ENCODE measurements around the gene CCDC91. TPM values are rescaled to one million over a fixed set of nuclear protein-coding genes. Genes with fewer than 3 reads are reported as not detected.

Gene CCDC91
- total RNA-seq, 1 donor from 2014 or later, result 12.3 TPM

DNA sequence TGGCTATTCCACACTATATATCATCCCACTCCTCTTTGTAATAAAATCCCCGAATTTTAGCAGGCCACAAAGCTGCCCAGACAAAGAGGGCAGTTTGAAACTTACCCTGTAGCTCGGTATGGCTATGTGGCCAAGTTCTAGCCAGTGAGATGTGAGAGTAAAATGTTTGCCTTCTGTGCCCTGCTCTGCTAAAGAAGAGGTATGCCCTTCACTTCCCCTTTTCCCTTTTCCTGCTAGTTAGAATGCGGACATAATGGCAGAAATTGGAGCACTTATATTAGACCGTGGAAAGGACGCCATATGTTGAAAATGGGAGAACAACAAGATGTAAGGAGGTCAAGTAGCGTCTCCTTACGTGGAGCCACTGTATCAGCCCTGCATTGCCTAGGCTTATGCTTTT, 11.5 kb upstream of the CCDC91 start:
- TF ChIP-seq, protein P1, sequence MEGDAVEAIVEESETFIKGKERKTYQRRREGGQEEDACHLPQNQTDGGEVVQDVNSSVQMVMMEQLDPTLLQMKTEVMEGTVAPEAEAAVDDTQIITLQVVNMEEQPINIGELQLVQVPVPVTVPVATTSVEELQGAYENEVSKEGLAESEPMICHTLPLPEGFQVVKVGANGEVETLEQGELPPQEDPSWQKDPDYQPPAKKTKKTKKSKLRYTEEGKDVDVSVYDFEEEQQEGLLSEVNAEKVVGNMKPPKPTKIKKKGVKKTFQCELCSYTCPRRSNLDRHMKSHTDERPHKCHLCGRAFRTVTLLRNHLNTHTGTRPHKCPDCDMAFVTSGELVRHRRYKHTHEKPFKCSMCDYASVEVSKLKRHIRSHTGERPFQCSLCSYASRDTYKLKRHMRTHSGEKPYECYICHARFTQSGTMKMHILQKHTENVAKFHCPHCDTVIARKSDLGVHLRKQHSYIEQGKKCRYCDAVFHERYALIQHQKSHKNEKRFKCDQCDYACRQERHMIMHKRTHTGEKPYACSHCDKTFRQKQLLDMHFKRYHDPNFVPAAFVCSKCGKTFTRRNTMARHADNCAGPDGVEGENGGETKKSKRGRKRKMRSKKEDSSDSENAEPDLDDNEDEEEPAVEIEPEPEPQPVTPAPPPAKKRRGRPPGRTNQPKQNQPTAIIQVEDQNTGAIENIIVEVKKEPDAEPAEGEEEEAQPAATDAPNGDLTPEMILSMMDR (IDR thresholded peaks at IDR 0.05; ENCODE audit: unreplicated experiment), result no peak
- peaks cover 1% of the 10 kb centered on the region for H3K27me3 Mint-ChIP-seq (ENCODE audit: unreplicated experiment)
- H3K4me3 Mint-ChIP-seq (ENCODE audit: unreplicated experiment), result no peak overlapping the region
- H3K36me3 Mint-ChIP-seq (ENCODE audit: low read depth, unreplicated experiment), result no peaks in the 10 kb centered on the region
- no peak for DNase-seq (ENCODE audit: low spot score)
- no peak overlapping the region for H3K27ac Mint-ChIP-seq (ENCODE audit: unreplicated experiment)
- peaks cover 17% of the 10 kb centered on the region for H3K4me1 Mint-ChIP-seq (ENCODE audit: unreplicated experiment)
- no peaks in the 10 kb centered on the region for H3K9me3 Mint-ChIP-seq (ENCODE audit: unreplicated experiment)

DNA sequence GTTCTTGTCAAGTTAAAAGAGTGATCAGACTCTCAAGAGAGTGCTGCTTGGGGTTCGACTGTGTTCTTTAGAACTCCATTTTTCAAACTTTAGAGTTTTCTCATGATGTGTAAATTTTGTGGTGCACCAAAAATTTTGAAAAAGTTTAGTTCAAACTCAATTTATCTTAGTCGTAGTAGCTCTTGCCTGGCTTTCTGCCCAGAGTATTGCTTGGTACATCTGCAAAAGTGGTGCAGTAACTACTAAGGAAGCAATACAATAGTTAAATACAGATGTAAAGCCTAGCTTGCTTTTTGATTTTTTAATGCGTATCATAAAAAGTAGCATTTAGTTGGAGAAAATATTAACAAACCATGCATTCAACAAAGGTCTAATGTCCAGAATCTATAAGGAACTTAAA, 9.5 kb upstream of the CCDC91 start:
- no peak overlapping the region for H3K27ac Mint-ChIP-seq (ENCODE audit: unreplicated experiment)
- no peaks in the 10 kb centered on the region for H3K36me3 Mint-ChIP-seq (ENCODE audit: low read depth, unreplicated experiment)
- no peak for DNase-seq (ENCODE audit: low spot score)
- peaks cover 15% of the 10 kb centered on the region for H3K4me1 Mint-ChIP-seq (ENCODE audit: unreplicated experiment)
- peaks cover under 1% of the 10 kb centered on the region for H3K27me3 Mint-ChIP-seq (ENCODE audit: unreplicated experiment)
- H3K4me3 Mint-ChIP-seq (ENCODE audit: unreplicated experiment), result no peak overlapping the region
- TF ChIP-seq, protein P1 (IDR thresholded peaks at IDR 0.05; ENCODE audit: unreplicated experiment), result no peak
- H3K9me3 Mint-ChIP-seq (ENCODE audit: unreplicated experiment), result no peaks in the 10 kb centered on the region

DNA sequence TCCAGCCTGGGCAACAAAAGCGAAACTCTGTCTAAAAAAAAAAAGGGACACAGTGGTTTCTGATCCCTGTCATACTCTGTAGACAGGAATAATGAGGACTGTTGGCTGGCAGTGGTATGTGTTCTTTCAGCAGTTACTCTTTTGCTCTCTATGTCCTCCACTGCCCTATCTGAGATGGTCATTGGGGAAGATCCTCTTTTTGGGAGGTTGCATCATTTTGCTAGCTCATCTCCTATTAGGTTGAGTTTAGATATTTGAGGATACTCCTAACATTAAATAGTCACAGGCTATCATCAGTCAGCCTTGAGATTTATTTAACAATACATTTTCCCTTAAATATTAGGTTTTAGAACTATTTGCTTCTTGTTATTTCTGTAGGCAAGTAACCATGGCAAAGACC, 5.9 kb upstream of the CCDC91 start:
- Mint-ChIP-seq H3K27ac (ENCODE audit: unreplicated experiment) (no peak overlapping the region), H3K9me3 (ENCODE audit: unreplicated experiment) (no peaks in the 10 kb centered on the region), H3K27me3 (ENCODE audit: unreplicated experiment) (no peaks in the 10 kb centered on the region), H3K4me3 (ENCODE audit: unreplicated experiment) (no peak overlapping the region), H3K36me3 (ENCODE audit: low read depth, unreplicated experiment) (no peaks in the 10 kb centered on the region), H3K4me1 (ENCODE audit: unreplicated experiment) (no peaks in the 10 kb centered on the region)
- no peak for DNase-seq (ENCODE audit: low spot score)
- TF ChIP-seq, protein P1 (IDR thresholded peaks at IDR 0.05; ENCODE audit: unreplicated experiment), result no peak

DNA sequence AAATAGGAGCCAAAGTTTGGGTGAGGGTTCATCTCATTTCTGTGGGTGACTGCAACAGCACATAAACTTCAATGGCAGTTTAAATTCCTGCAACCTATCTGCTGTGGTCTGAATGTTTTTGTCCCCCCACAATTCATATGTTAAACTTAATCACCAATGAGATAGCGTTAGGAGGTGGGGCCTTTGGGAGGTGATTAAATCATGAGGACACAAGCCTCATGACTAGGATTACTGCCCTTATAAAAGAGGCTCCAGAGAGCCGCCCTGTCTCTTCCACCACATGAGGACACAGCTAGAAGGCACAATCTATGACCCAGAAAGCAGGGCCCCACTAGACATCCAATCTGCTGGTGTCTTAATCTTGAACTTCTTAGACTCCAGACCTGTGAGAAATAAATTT, 3.8 kb upstream of the CCDC91 start:
- H3K9me3 Mint-ChIP-seq (ENCODE audit: unreplicated experiment), result no peaks in the 10 kb centered on the region
- peaks cover 10% of the 10 kb centered on the region for H3K4me1 Mint-ChIP-seq (ENCODE audit: unreplicated experiment)
- peaks cover 5% of the 10 kb centered on the region for H3K27me3 Mint-ChIP-seq (ENCODE audit: unreplicated experiment)
- no peak overlapping the region for H3K27ac Mint-ChIP-seq (ENCODE audit: unreplicated experiment)
- DNase-seq (ENCODE audit: low spot score), result no peak
- H3K36me3 Mint-ChIP-seq (ENCODE audit: low read depth, unreplicated experiment), result peaks cover 6% of the 10 kb centered on the region
- no peak overlapping the region for H3K4me3 Mint-ChIP-seq (ENCODE audit: unreplicated experiment)
- TF ChIP-seq, protein P1 (IDR thresholded peaks at IDR 0.05; ENCODE audit: unreplicated experiment), result no peak

DNA sequence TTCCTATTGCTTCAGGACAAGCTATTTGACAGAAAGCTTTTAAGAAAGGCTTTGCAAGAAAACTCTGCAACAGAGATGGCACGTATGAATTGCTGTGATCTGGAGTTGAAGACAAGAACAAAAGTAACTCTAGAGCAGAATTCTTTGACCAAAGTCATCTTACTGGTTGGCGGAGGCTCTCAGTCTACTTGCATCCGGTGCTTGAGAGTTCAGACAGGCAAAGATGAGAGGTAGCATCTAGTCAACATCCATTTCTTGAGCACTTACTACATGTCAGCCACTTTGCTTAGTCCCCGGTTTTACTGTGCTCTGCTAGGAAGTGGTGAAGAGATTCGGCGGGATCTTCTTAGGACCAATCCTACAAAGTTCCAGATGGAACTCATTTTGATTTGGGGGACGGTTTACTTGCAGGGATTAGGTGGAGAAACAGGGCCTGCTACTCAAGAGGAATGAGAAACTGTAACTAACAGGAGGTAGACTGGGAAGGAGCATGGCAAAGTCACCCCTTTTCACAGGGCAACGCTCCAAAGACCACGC, 404 bp upstream of the CCDC91 start:
- DNase-seq (ENCODE audit: low spot score), result no peak
- Mint-ChIP-seq H3K27me3 (ENCODE audit: unreplicated experiment) (peaks cover 5% of the 10 kb centered on the region), H3K4me1 (ENCODE audit: unreplicated experiment) (peaks cover 13% of the 10 kb centered on the region), H3K36me3 (ENCODE audit: low read depth, unreplicated experiment) (peaks cover 6% of the 10 kb centered on the region), H3K4me3 (ENCODE audit: unreplicated experiment) (peak overlapping the region; percentile 92), H3K27ac (ENCODE audit: unreplicated experiment) (peak overlapping the region; percentile 76), H3K9me3 (ENCODE audit: unreplicated experiment) (no peaks in the 10 kb centered on the region)
- TF ChIP-seq, protein P1 (IDR thresholded peaks at IDR 0.05; ENCODE audit: unreplicated experiment), result no peak

Measured in endothelial cell (in vitro differentiated cells).